ENCODE measurements around the gene ICAM3.

Gene ICAM3

DNA sequence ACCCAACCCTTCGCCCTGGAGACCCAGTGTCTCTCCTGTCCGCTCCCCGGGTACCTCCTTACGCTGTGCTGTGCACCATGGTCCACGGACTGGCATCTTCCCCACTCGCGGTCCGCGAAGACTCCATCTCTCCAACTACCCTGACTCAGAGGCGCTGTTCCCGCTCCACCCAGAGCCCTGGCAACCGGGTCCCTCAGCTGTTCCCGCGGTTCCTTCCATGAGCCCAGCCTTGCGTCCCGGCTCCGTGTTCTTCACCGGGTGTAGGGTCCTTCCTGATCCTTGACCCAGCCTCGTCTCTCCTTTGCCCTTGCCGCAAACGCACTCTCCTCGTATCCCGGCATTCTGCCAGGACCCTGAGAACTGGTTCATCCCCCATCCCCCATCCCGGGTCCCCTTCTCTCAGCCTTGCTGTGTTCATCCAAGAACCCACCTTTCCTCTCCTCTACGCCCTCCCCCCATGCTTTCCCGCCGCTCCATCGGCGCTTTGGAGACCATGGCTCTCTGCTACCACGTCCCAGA, 49.0 kb downstream of the ICAM3 start:
- DNase-seq = peak; percentile 56

DNA sequence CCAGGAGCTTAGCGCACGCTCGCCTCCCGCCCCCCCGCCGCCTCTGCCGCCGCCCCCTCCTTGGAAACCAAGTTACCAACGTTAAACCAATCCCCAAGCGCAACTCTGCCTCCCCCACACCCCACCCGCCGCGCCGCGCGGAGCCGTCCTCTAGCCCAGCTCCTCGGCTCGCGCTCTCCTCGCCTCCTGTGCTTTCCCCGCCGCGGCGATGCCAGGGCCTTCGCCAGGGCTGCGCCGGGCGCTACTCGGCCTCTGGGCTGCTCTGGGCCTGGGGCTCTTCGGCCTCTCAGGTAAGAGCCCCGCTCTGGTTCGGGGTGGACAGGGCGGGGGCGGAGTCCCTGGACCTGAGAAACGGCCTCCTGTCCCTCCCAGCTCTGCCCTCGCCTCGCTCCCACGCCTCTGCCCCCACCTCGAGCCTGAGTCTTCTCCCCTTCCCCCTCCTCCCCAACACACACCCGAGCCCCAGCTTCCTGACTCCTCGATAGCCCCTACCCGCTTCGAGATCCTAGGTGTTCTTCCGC, 49.5 kb downstream of the ICAM3 start, which contains the start of gene ICAM5:
TSS of gene ICAM5 (plus strand) at position 117 of the 521 bp plus-strand sequence. CDS start at position 209, 92 bp downstream.
- peak; percentile 68 for DNase-seq

DNA sequence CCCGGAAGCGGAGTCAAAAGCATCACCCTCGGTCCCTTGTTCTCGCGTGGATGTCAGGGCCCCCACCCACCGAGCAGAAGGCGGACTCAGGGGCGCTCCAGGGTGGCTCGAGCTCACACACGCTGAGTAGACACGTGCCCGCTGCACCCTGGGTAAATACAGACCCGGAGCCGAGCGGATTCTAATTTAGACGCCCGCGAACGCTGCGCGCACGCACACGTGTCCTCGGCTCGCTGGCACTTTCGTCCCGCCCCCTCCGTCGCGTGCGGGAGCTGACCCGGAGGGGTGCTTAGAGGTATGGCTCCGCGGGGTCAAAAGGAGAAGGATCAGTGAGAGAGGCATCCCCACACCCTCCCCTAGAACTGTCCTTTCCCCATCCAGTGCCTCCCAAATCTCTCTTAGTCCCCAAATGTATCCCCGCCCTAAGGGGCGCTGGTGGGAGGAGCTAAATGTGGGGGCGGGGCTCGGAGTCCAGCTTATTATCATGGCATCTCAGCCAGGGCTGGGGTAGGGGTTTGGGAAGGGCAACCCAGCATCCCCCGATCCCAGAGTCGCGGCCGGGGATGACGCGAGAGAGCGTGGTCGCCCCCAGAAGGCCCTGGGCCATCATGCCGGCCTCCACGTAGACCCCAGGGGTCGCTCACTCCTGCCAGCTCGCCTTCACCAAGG, 50.1 kb downstream of the ICAM3 start:
- peak; percentile 96 for DNase-seq

DNA sequence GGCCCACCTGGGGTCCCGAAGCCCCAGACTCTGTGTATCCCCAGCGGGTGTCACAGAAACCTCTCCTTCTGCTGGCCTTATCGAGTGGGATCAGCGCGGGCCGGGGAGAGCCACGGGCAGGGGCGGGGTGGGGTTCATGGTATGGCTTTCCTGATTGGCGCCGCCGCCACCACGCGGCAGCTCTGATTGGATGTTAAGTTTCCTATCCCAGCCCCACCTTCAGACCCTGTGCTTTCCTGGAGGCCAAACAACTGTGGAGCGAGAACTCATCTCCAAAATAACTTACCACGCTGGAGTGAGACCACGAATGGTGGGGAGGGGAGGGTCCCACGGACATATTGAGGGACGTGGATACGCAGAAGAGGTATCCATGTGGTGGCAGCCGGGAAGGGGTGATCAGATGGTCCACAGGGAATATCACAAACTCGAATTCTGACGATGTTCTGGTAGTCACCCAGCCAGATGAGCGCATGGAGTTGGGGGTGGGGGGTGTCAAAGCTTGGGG, 50.7 kb downstream of the ICAM3 start:
- peak; percentile 96 for DNase-seq

DNA sequence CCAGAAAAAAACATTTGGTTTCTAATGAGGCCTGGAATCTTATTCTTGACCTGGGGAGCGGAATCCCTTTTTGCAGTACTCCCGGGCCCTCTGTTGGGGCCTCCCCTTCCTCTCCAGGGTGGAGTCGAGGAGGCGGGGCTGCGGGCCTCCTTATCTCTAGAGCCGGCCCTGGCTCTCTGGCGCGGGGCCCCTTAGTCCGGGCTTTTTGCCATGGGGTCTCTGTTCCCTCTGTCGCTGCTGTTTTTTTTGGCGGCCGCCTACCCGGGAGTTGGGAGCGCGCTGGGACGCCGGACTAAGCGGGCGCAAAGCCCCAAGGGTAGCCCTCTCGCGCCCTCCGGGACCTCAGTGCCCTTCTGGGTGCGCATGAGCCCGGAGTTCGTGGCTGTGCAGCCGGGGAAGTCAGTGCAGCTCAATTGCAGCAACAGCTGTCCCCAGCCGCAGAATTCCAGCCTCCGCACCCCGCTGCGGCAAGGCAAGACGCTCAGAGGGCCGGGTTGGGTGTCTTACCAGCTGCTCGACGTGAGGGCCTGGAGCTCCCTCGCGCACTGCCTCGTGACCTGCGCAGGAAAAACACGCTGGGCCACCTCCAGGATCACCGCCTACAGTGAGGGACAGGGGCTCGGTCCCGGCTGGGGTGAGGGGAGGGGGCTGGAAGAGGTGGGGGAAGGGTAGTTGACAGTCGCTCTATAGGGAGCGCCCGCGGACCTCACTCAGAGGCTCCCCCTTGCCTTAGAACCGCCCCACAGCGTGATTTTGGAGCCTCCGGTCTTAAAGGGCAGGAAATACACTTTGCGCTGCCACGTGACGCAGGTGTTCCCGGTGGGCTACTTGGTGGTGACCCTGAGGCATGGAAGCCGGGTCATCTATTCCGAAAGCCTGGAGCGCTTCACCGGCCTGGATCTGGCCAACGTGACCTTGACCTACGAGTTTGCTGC, 52.4 kb downstream of the ICAM3 start, which contains the start of gene ICAM4:
TSS of gene ICAM4 (plus strand) at position 153 of the 935 bp plus-strand sequence. CDS start at position 211, 58 bp downstream.
- DNase-seq = peak; percentile 95

DNA sequence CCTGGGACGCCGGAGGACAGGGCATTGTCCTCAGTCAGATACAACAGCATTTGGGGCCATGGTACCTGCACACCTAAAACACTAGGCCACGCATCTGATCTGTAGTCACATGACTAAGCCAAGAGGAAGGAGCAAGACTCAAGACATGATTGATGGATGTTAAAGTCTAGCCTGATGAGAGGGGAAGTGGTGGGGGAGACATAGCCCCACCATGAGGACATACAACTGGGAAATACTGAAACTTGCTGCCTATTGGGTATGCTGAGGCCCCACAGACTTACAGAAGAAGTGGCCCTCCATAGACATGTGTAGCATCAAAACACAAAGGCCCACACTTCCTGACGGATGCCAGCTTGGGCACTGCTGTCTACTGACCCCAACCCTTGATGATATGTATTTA, 54.0 kb downstream of the ICAM3 start:
- no peak for DNase-seq

DNA sequence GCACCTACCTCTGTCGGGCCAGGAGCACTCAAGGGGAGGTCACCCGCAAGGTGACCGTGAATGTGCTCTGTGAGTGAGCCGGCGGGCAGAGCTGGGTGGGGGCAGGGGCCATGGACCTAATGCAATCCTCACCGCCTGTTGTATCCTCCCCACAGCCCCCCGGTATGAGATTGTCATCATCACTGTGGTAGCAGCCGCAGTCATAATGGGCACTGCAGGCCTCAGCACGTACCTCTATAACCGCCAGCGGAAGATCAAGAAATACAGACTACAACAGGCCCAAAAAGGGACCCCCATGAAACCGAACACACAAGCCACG, 54.5 kb downstream of the ICAM3 start:
- no peak for DNase-seq

DNA sequence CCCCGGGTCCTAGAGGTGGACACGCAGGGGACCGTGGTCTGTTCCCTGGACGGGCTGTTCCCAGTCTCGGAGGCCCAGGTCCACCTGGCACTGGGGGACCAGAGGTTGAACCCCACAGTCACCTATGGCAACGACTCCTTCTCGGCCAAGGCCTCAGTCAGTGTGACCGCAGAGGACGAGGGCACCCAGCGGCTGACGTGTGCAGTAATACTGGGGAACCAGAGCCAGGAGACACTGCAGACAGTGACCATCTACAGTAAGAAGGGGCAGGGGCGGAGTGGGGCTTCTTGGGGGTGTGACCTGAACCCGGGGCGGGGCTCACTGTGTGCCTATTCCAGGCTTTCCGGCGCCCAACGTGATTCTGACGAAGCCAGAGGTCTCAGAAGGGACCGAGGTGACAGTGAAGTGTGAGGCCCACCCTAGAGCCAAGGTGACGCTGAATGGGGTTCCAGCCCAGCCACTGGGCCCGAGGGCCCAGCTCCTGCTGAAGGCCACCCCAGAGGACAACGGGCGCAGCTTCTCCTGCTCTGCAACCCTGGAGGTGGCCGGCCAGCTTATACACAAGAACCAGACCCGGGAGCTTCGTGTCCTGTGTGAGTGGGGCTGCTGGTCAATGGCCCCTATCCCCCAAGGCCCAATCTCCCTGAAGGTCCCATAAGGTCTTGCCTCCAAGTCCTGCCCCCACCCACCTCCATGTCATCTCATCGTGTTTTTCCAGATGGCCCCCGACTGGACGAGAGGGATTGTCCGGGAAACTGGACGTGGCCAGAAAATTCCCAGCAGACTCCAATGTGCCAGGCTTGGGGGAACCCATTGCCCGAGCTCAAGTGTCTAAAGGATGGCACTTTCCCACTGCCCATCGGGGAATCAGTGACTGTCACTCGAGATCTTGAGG, 55.1 kb downstream of the ICAM3 start:
- DNase-seq = no peak

Data from hematopoietic multipotent progenitor cell treated with erythropoietin and hydrocortisone succinate and interleukin-3 and kit ligand, for 8 days (in vitro differentiated cells).